ENCODE measurements around the gene NAALADL2. TPM values are rescaled to one million over a fixed set of nuclear protein-coding genes. Genes with fewer than 3 reads are reported as not detected.
"Not testable (repeated sequence)": the region's sequence is repeated elsewhere in the genome, so short reads cannot be mapped to it uniquely, and the experiment has no call there.

NAALADL2 gene
- total RNA-seq, 1 donor from 2014 or later: 1.1 TPM

GRCh38 chr3:175443682-175444081 lies 584.5 kb downstream of the NAALADL2 start:
- DNase-seq (ENCODE audit: low read depth) (no peak), FAIRE-seq (no peak)
- Histone ChIP-seq H3K4me3 (ENCODE audit: low read depth, low read length) (no peak overlapping the region), H3K36me3 (ENCODE audit: control insufficient read depth, insufficient read depth, low read length) (no peaks in the 10 kb centered on the region), H3K27me3 (ENCODE audit: control insufficient read depth, insufficient read depth, low read length) (no peaks in the 10 kb centered on the region)
- TF ChIP-seq, protein P1, sequence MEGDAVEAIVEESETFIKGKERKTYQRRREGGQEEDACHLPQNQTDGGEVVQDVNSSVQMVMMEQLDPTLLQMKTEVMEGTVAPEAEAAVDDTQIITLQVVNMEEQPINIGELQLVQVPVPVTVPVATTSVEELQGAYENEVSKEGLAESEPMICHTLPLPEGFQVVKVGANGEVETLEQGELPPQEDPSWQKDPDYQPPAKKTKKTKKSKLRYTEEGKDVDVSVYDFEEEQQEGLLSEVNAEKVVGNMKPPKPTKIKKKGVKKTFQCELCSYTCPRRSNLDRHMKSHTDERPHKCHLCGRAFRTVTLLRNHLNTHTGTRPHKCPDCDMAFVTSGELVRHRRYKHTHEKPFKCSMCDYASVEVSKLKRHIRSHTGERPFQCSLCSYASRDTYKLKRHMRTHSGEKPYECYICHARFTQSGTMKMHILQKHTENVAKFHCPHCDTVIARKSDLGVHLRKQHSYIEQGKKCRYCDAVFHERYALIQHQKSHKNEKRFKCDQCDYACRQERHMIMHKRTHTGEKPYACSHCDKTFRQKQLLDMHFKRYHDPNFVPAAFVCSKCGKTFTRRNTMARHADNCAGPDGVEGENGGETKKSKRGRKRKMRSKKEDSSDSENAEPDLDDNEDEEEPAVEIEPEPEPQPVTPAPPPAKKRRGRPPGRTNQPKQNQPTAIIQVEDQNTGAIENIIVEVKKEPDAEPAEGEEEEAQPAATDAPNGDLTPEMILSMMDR (IDR thresholded peaks at IDR 0.05; ENCODE audit: insufficient read depth, low read length, severe bottlenecking): no peak

DNA sequence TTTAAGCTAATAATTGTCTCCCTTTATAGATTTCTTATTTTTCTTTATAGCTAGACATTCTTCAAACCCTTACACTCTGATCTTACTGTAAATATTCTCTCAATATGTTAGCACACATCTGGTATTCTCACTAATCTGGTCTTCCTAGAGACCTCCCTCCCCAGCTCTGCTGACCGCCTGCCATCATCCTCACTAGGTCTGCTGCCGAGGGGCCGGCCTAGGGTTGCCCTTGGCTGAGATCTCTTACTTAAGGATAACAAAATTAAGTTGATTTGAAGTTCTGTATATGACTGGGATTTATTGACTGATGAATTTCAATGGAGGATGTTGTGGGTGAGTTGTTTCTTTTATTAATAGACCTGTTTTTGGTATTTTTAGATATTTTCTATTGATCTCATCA lies 586.6 kb downstream of the NAALADL2 start:
- H3K27me3 ChIP-seq (ENCODE audit: control insufficient read depth, insufficient read depth, low read length): no peaks in the 10 kb centered on the region
- FAIRE-seq (no peak), DNase-seq (ENCODE audit: low read depth) (no peak)
- H3K4me3 ChIP-seq (ENCODE audit: low read depth, low read length): no peak overlapping the region
- TF ChIP-seq, protein P1 (IDR thresholded peaks at IDR 0.05; ENCODE audit: insufficient read depth, low read length, severe bottlenecking): no peak
- H3K36me3 ChIP-seq (ENCODE audit: control insufficient read depth, insufficient read depth, low read length): no peaks in the 10 kb centered on the region

DNA sequence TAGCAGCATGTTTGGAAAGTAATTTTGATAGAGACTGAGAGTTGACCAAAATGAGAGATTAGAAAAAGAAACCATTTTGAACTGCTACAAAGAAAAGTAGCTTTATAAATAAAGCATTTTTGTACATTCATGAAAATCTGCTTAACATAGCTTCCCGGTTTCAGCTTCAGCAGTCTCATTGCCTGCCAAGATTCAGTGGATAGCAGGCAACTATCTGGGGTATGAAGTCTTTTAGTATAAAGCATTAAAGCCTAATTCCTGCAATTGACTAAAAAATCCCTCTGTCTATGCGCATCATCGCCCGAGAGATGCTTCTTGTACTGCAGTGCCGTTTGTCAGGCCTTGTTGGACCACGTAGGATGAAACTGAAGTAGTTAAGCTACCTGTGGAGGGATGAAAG lies 588.4 kb downstream of the NAALADL2 start:
- FAIRE-seq: no peak
- no peaks in the 10 kb centered on the region for H3K27me3 ChIP-seq (ENCODE audit: control insufficient read depth, insufficient read depth, low read length)
- no peak for DNase-seq (ENCODE audit: low read depth)

DNA sequence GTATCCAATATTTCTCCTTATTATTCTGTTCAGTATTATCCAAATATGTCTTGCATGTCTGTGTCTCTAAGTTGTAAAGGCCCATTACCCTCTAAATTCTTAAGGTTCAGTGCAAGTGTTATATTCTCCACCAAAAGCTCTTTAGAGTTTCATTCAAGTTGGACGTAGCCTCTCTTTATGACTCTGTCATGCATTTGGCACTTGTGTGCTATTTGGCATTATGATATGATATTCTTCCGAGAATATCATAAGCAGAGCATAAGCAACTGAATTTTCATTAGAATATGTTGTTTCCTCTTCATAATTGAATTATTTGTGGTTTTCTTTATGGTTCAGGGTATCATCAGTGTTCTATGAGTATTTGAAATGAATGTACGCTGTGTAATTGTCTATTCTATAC lies 594.2 kb downstream of the NAALADL2 start:
- H3K36me3 ChIP-seq (ENCODE audit: control insufficient read depth, insufficient read depth, low read length): no peaks in the 10 kb centered on the region
- TF ChIP-seq, protein P1 (IDR thresholded peaks at IDR 0.05; ENCODE audit: insufficient read depth, low read length, severe bottlenecking): no peak
- no peak for FAIRE-seq

More for the DNA sequence above, 588.4 kb downstream of the NAALADL2 start:
- TF ChIP-seq, protein P1 (IDR thresholded peaks at IDR 0.05; ENCODE audit: insufficient read depth, low read length, severe bottlenecking): no peak
- Histone ChIP-seq H3K36me3 (ENCODE audit: control insufficient read depth, insufficient read depth, low read length) (no peaks in the 10 kb centered on the region), H3K4me3 (ENCODE audit: low read depth, low read length) (no peak overlapping the region)

DNA sequence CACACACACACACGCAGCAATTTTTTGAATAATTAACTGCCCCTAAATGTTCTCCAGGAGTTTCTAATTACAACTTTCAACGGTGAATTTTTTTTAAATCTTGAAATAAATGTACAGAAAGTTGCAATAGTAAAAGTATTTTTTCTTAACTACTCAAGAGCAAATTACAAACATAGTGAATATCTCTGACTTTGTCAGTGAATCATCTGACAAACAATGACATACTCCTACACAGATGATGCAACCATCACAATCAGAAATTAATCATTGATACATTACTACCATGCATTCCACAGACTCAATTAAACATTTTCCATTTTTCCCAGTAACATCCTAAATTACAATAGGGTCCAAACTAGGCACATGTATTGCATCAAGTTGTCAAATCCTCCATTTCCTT lies 597.3 kb downstream of the NAALADL2 start:
- H3K36me3 ChIP-seq (ENCODE audit: control insufficient read depth, insufficient read depth, low read length): no peaks in the 10 kb centered on the region
- peak; percentile 82 for DNase-seq (ENCODE audit: low read depth)
- no peak overlapping the region for H3K4me3 ChIP-seq (ENCODE audit: low read depth, low read length)
- H3K27me3 ChIP-seq (ENCODE audit: control insufficient read depth, insufficient read depth, low read length): no peaks in the 10 kb centered on the region
- TF ChIP-seq, protein P1 (IDR thresholded peaks at IDR 0.05; ENCODE audit: insufficient read depth, low read length, severe bottlenecking): no peak
- no peak for FAIRE-seq

More for the DNA sequence above, 594.2 kb downstream of the NAALADL2 start:
- Histone ChIP-seq H3K4me3 (ENCODE audit: low read depth, low read length) (no peak overlapping the region), H3K27me3 (ENCODE audit: control insufficient read depth, insufficient read depth, low read length) (no peaks in the 10 kb centered on the region)
- no peak for DNase-seq (ENCODE audit: low read depth)

GRCh38 chr3:175457301-175457700 lies 598.2 kb downstream of the NAALADL2 start:
- TF ChIP-seq, protein P1 (IDR thresholded peaks at IDR 0.05; ENCODE audit: insufficient read depth, low read length, severe bottlenecking): no peak
- H3K27me3 ChIP-seq (ENCODE audit: control insufficient read depth, insufficient read depth, low read length): no peaks in the 10 kb centered on the region
- H3K4me3 ChIP-seq (ENCODE audit: low read depth, low read length): no peak overlapping the region
- no peak for DNase-seq (ENCODE audit: low read depth)
- no peaks in the 10 kb centered on the region for H3K36me3 ChIP-seq (ENCODE audit: control insufficient read depth, insufficient read depth, low read length)
- FAIRE-seq: no peak

DNA sequence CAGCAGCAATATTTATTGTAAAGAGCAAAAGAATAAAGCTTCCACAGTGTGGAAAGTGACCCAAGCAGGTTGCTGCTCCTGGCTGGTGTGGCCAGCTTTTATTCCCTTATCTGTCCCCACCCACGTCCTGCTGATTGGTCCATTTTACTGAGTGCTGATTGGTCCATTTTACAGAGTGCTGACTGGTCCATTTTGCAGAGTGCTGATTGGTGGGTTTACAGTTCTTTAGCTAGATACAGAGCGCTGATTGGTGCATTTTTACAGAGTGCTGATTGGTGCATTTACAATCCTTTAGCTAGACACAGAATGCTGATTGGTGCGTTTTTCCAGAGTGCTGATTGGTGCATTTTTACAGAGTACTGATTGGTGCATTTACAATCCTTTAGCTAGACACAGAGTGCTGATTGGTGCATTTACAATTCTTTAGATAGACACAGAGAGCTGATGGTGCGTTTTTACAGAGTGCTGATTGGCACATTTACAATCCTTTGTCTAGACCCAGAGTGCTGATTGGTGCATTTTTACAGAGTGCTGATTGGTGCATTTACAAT lies 601.8 kb downstream of the NAALADL2 start:
- H3K27me3 ChIP-seq (ENCODE audit: control insufficient read depth, insufficient read depth, low read length); H3K36me3 ChIP-seq (ENCODE audit: control insufficient read depth, insufficient read depth, low read length); FAIRE-seq; DNase-seq (ENCODE audit: low read depth); H3K4me3 ChIP-seq (ENCODE audit: low read depth, low read length): not testable (repeated sequence)

Data from bronchial epithelial cell (primary cell).